ENCODE data around the gene ANKRD39.

The ANKRD39 gene

DNA sequence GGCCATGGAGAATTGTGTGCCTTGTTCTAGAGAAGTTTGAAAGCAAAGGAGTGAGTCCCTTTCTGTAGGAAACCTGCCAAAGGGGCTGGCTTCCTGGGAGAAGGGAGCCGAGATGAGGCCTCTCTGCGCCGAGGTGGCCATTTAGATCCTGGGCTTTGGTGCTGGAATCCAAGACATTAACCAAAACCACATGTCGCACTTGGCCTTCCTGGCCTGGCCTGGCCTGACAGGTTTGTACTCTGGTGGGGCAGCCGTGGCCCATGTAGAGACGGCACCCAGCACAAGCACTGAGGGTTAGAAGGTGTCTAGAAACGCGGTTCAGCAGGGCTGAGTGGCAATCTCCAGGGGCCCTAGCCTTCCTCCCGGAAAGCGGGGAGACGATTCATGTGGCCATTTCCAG lies 34.6 kb downstream of the ANKRD39 start:
- H3K4me3 Mint-ChIP-seq: no peak overlapping the region
- no peaks in the 10 kb centered on the region for H3K27me3 Mint-ChIP-seq (ENCODE audit: low read depth)
- H3K36me3 Mint-ChIP-seq (ENCODE audit: low read depth): peaks cover 20% of the 10 kb centered on the region
- no peaks in the 10 kb centered on the region for H3K9me3 Mint-ChIP-seq
- peaks cover 29% of the 10 kb centered on the region for H3K4me1 Mint-ChIP-seq (ENCODE audit: low read depth)
- H3K27ac Mint-ChIP-seq: no peak overlapping the region

DNA sequence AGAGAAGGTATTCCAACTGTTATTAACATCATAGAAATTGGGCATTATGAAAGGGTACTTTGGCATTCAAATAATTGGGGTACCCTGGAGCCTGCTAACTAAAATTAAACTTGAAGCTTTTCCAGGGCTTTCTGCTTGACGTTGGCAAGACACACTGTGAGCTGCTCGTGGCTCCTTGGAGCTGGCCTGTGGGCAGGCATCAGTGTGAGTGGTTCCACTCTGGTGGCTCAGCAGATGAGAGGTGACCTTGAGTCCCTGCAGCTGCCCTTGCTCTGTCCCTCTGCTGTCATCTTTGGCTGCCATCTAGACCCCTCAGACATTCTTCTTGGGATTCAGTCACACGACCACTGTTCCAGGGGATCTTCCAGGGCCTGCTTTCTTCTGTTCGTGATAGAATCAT lies 35.0 kb downstream of the ANKRD39 start:
- H3K27ac Mint-ChIP-seq: no peak overlapping the region
- H3K9me3 Mint-ChIP-seq: no peaks in the 10 kb centered on the region
- H3K4me3 Mint-ChIP-seq: no peak overlapping the region
- H3K4me1 Mint-ChIP-seq (ENCODE audit: low read depth): peaks cover 33% of the 10 kb centered on the region
- H3K27me3 Mint-ChIP-seq (ENCODE audit: low read depth): no peaks in the 10 kb centered on the region
- peaks cover 22% of the 10 kb centered on the region for H3K36me3 Mint-ChIP-seq (ENCODE audit: low read depth)

DNA sequence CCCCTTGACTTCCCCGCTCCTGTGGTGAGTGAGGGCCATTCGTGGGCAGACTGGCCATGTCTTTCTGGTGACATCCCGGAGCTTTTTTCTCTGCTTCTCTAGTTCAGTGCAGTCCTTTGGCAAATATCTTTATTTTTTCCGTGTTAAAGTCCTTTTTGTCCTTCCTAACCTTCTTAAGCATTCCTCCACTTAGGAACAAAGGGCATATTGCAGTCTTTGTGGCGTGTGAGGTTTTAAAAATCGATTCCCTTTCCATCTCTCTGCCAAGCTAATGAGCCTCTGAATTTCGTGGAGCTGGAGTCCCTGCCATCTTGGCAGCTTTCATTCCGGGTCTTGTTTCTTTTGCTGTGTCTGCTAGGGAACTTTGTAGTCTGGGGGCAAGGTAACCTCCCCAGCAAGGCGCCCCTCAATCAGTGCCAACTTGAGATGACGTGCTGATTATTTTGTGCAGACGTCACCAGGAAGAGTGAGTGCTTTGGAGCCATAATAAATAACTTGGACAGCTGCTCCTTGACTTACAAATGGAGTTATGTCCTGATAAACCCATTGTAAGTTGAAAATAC lies 36.6 kb downstream of the ANKRD39 start:
- Mint-ChIP-seq H3K9me3 (no peaks in the 10 kb centered on the region), H3K27me3 (ENCODE audit: low read depth) (no peaks in the 10 kb centered on the region), H3K4me1 (ENCODE audit: low read depth) (peaks cover 38% of the 10 kb centered on the region), H3K36me3 (ENCODE audit: low read depth) (peaks cover 22% of the 10 kb centered on the region), H3K4me3 (no peak overlapping the region), H3K27ac (no peak overlapping the region)

DNA sequence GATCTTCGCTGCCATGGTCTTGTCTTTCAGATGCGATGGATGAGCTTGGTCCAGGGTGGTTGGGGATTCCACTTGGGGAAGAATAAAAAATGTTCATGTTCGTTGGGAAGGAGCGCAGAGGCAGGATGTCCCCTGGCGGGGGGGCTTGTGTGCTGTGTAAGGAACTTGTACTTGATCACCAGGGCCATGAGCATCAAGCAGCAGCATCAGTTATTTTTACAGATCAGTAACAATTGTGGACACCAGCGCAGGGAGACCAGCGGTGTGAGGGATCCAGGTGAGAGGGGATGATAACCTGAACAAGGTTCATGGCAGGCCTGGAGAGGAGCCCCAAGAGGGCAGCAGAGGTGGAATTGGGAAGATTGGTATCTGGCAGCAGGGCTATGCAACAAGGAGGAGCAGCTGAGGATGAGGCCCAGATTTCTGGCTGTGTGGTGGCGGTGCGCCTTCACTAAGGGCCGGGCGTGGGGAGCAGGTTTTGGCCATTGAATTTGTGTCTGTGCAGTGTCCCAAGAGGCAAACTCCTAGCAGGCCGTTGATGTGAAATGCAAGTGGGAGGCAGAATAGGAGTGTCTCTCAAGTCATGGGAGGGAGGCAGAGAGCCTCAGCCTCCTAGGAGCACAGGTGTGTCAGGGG lies 37.8 kb downstream of the ANKRD39 start:
- H3K27ac Mint-ChIP-seq: peak overlapping the region; percentile 50
- H3K4me1 Mint-ChIP-seq (ENCODE audit: low read depth): peaks cover 45% of the 10 kb centered on the region
- H3K4me3 Mint-ChIP-seq: no peak overlapping the region
- no peaks in the 10 kb centered on the region for H3K27me3 Mint-ChIP-seq (ENCODE audit: low read depth)
- H3K9me3 Mint-ChIP-seq: no peaks in the 10 kb centered on the region
- peaks cover 20% of the 10 kb centered on the region for H3K36me3 Mint-ChIP-seq (ENCODE audit: low read depth)

DNA sequence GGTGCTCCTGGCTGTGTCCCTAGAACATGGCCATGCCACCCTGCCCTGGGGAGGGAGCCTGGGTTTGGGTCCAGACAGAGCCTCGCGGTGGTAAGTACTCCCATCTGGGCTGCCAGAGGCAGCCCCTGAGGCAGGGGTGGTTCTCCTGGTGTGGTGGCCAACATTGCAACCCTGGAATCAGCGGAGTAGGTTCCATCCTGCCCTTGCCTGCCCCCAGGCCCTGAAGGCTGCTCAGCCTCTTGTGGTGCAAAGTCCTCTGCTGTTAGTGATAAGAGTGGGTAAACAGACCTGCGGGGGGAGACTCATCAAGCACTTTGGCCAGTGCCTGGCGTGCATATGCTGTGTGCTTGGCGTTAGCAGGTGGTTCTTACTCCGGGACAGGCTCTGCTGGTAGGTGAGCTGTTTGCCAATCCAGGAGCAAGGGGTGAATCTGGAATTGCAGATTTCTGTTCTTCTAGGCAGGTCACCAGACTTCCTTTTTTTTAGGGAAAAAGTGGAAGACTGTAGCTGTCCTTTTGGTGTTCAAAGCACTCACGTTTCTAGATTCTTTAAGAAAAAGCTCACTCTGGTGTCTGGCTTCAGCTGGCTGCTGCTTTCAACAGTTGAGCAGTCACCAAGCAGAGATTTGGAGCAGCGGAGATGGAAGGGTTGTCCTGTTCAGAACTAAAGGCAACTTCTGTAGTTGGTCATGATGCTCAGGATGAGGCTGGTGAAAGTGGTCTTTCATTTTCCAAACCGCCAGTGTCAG lies 38.5 kb downstream of the ANKRD39 start:
- Mint-ChIP-seq H3K27me3 (ENCODE audit: low read depth) (no peaks in the 10 kb centered on the region), H3K9me3 (no peaks in the 10 kb centered on the region), H3K4me1 (ENCODE audit: low read depth) (peaks cover 47% of the 10 kb centered on the region), H3K27ac (no peak overlapping the region), H3K4me3 (no peak overlapping the region), H3K36me3 (ENCODE audit: low read depth) (peaks cover 20% of the 10 kb centered on the region)

DNA sequence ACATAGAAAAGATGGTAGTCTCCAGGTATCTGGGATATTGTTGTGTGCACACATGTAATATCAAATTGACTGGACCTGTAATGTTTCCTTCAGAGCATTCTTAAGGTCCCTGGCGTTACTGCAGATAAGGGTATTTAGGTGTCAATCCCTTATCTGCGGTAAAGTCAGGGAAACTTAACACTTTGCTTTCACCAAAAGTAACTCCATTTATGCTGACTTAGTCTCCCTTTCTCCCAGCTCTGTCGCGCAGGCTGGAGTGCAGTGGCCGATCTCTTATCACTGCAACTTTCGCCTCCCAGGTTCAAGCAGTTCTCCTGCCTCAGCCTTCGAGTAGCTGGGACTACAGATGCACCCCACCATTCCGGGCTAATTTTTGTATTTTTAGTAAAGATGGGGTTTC lies 39.9 kb downstream of the ANKRD39 start:
- Mint-ChIP-seq H3K4me1 (ENCODE audit: low read depth) (peaks cover 50% of the 10 kb centered on the region), H3K9me3 (no peaks in the 10 kb centered on the region), H3K27me3 (ENCODE audit: low read depth) (no peaks in the 10 kb centered on the region), H3K27ac (peak overlapping the region; percentile 41), H3K36me3 (ENCODE audit: low read depth) (peaks cover 18% of the 10 kb centered on the region), H3K4me3 (peak overlapping the region; percentile 83)

DNA sequence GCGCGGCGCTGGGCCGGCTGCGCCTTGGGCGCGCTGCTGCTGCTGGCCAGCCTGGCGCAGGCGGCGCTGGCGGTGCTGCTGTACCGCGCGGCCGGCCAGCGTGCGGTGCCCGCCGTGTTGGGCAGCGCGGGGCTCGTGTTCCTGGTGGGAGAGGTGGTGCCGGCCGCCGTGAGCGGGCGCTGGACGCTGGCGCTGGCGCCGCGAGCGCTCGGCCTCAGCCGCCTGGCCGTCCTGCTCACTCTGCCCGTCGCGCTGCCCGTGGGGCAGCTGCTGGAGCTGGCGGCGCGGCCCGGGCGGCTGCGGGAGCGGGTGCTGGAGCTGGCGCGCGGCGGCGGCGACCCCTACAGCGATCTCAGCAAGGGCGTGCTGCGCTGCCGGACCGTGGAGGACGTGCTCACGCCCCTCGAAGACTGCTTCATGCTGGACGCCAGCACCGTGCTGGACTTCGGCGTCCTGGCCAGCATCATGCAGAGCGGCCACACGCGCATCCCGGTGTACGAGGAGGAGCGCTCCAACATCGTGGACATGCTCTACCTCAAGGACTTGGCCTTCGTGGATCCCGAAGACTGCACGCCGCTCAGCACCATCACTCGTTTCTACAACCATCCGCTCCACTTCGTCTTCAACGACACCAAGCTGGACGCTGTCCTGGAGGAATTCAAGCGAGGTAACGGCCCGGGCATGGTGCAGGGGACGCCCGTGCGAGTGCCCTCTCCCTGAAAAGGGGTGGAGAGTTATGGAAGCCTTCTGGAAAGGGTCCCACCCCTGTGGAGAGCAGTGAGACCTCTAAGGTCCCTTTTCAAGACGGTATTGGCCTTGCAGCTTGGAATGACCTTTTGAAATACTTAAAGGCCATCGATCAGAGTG lies 40.7 kb downstream of the ANKRD39 start:
- H3K27me3 Mint-ChIP-seq (ENCODE audit: low read depth): no peaks in the 10 kb centered on the region
- H3K4me3 Mint-ChIP-seq: peak overlapping the region; percentile 83
- H3K9me3 Mint-ChIP-seq: no peaks in the 10 kb centered on the region
- H3K27ac Mint-ChIP-seq: no peak overlapping the region
- H3K4me1 Mint-ChIP-seq (ENCODE audit: low read depth): peaks cover 57% of the 10 kb centered on the region
- H3K36me3 Mint-ChIP-seq (ENCODE audit: low read depth): peaks cover 18% of the 10 kb centered on the region

DNA sequence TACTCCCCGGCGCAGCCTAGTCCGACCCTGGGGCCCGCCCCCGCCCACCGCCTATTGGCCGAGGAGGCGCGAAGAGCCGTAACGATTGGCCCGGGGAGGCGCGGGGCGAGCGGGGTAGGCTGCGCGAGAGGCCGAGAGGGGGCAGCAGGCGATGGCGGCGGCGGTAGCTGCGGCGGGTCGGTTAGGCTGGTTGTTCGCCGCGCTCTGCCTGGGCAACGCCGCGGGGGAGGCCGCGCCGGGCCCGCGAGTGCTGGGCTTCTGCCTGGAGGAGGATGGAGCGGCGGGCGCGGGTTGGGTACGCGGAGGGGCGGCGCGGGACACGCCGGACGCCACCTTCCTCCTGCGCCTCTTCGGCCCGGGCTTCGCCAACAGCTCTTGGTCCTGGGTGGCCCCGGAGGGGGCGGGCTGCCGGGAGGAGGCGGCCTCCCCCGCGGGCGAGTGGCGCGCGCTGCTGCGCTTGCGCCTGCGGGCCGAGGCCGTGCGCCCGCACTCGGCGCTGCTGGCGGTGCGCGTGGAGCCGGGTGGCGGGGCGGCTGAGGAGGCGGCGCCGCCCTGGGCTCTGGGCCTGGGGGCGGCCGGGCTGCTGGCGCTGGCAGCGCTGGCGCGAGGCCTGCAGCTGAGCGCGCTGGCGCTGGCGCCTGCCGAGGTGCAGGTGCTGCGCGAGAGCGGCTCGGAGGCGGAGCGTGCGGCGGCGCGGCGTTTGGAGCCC lies 41.5 kb downstream of the ANKRD39 start, which contains the start of gene CNNM3:
CNNM3 (plus strand) TSS at position 142 of the 709 bp plus-strand sequence; CDS start at position 152, 10 bp downstream.
- H3K36me3 Mint-ChIP-seq (ENCODE audit: low read depth): peaks cover 18% of the 10 kb centered on the region
- peaks cover 54% of the 10 kb centered on the region for H3K4me1 Mint-ChIP-seq (ENCODE audit: low read depth)
- no peaks in the 10 kb centered on the region for H3K9me3 Mint-ChIP-seq
- no peaks in the 10 kb centered on the region for H3K27me3 Mint-ChIP-seq (ENCODE audit: low read depth)
- peak within 1 kb of the TSS; percentile 67 for H3K27ac Mint-ChIP-seq
- H3K4me3 Mint-ChIP-seq: peak within 1 kb of the TSS; percentile 84

DNA sequence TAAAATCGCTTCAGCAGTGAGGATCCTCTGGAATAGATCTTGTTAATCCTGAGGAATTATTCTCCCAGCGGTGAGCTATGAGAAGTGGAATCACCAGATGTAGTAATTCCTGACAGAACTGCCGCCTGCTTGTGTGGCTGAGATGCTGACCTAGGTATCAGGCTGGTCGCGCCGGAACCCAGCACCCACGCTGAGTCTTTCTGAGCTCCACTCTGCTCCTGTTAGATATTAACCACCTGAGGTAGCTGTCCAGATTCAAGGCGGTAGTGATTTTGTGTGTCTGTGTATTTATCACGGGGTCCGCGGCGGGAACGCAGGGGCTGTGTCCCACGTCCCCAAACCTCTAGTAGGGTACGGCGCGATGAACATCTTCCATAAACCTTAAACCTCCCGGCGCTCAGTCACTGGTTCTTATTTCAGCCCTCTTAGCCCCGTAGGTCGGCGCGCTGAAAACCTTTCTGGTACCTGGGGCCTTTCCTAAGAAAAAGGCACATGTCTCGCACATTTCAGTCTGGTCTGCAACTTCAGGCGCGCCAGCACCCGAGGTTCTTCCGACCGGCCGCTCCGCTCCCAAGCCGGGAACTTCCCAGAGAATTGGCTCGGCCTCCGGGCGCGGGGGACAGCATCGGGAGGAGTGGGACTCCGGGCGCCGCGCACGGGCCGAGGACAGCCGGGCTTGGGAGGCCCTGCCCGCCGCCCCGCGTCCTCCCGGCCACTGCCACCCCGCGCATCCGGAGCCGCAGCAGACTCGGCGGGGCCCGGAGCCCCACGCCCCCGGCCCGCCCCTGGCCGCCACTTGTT lies 42.3 kb downstream of the ANKRD39 start:
- Mint-ChIP-seq H3K9me3 (no peaks in the 10 kb centered on the region), H3K36me3 (ENCODE audit: low read depth) (peaks cover 17% of the 10 kb centered on the region), H3K4me1 (ENCODE audit: low read depth) (peaks cover 49% of the 10 kb centered on the region), H3K27ac (peak overlapping the region; percentile 67), H3K4me3 (peak overlapping the region; percentile 84), H3K27me3 (ENCODE audit: low read depth) (no peaks in the 10 kb centered on the region)

DNA sequence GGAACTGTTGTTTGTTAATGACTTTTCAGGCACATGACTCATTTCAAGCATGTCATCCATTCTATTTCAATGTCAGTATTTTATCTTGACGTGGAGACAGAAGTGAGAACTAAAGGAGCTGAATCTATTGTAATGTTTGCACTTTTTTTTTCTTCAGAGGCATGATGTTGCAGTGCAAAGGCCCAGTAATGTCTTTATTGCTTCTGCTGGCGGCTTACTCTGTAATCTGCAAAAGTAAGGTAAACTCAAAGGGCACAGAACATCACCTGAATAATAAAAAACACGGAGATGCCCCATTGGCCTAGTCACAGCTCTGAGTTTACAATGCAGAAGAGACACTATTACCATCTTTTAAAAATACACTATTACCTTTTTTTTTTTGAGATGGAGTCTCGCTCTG lies 44.2 kb downstream of the ANKRD39 start:
- peaks cover 8% of the 10 kb centered on the region for H3K36me3 Mint-ChIP-seq (ENCODE audit: low read depth)
- H3K27ac Mint-ChIP-seq: no peak overlapping the region
- no peaks in the 10 kb centered on the region for H3K27me3 Mint-ChIP-seq (ENCODE audit: low read depth)
- H3K4me3 Mint-ChIP-seq: no peak overlapping the region
- H3K4me1 Mint-ChIP-seq (ENCODE audit: low read depth): peaks cover 33% of the 10 kb centered on the region
- no peaks in the 10 kb centered on the region for H3K9me3 Mint-ChIP-seq

DNA sequence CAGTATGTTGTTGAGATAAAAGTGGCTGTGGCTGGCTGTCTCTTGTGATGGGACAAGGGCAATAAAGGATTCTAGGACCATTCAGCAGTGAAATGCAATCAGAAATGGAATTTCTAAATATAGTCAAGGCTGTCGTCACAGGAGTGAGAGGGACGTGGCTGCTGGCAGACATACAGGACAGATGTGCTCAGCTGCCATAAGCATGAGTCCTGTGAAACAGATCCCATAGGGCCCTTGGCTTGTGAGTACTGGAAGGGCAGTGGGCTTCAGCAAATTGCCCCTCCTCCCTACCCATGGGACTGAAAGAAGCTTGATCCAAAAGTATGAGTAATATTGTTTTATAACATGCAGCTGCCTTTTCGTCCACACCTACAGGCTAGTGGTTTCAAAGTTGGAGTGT lies 45.9 kb downstream of the ANKRD39 start:
- no peak overlapping the region for H3K27ac Mint-ChIP-seq
- H3K4me1 Mint-ChIP-seq (ENCODE audit: low read depth): peaks cover 23% of the 10 kb centered on the region
- H3K9me3 Mint-ChIP-seq: no peaks in the 10 kb centered on the region
- H3K36me3 Mint-ChIP-seq (ENCODE audit: low read depth): peaks cover 2% of the 10 kb centered on the region
- H3K27me3 Mint-ChIP-seq (ENCODE audit: low read depth): no peaks in the 10 kb centered on the region
- no peak overlapping the region for H3K4me3 Mint-ChIP-seq

DNA sequence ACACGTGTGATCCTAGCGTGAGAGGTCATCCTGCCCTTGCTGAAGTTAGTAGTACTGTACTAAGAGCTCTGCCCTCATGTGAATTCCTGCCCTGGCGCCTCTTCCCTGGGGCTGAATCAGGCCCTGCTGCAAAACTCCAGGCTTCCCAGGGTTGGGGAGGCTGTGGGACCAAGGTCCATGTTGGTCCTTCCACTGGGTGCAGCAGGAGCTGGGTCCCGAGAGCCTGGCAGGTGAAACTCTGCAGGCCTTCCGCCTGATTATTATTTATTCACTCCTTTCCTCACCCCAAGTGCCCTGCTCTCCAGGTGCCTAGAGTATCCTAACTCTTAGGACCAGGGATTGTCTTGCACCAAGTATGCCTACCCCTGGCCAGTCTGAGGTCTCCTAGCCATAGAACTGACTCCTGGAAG lies 47.0 kb downstream of the ANKRD39 start:
- Mint-ChIP-seq H3K27ac (no peak overlapping the region), H3K4me3 (no peak overlapping the region), H3K36me3 (ENCODE audit: low read depth) (peaks cover 5% of the 10 kb centered on the region), H3K27me3 (ENCODE audit: low read depth) (no peaks in the 10 kb centered on the region), H3K4me1 (ENCODE audit: low read depth) (peaks cover 30% of the 10 kb centered on the region), H3K9me3 (no peaks in the 10 kb centered on the region)

DNA sequence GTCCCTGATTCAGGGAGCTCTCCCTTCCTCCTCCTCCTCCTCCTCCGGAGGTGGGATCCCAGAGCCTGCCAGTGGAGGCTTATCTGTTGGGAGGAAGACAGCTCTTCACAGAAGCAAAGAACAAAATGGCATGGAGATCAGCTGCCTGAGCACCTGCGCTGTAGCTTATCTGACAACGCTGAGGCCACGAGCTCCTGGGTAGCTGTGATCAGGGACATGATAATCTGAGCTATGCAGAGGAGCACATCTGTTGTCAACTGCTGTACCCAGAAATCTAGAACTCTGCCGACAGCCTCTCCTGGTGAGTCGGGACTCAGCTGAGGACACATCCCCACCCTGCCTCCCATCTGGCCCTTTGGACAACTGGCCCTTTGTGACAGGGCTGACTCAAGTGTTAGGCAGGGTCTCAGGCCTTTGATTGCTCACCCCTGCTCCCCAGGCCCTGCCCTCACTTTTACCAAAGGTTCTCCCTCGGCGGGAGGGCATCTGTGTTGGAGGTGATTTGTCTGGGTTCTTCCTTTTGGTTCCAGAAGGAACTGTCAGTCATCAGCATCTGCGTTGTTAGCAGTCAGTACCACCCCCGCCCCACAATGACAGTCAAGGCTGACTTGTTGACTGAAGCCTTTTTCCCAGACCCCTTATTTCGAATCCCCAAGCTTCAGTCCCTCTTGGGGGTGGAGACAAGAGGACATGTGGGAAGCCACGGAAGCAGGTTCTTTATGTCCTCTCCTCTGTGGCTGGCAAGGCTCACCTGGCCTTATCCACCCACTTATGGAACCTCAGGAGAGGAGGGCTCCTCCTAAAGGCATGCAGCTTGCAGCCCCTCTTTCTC lies 47.6 kb downstream of the ANKRD39 start:
- H3K27ac Mint-ChIP-seq: no peak overlapping the region
- H3K36me3 Mint-ChIP-seq (ENCODE audit: low read depth): peaks cover 5% of the 10 kb centered on the region
- H3K4me3 Mint-ChIP-seq: no peak overlapping the region

More for the DNA sequence above, 47.6 kb downstream of the ANKRD39 start:
- no peaks in the 10 kb centered on the region for H3K27me3 Mint-ChIP-seq (ENCODE audit: low read depth)
- H3K9me3 Mint-ChIP-seq: no peaks in the 10 kb centered on the region
- H3K4me1 Mint-ChIP-seq (ENCODE audit: low read depth): peaks cover 26% of the 10 kb centered on the region
